ENCODE results near the gene FOXN3.

FOXN3 gene

GRCh38 chr14:89366864-89367778 lies 49.9 kb downstream of the FOXN3 start:
- no peak for DNase-seq (ENCODE audit: insufficient read length, low spot score)
- FAIRE-seq, result no peak

DNA sequence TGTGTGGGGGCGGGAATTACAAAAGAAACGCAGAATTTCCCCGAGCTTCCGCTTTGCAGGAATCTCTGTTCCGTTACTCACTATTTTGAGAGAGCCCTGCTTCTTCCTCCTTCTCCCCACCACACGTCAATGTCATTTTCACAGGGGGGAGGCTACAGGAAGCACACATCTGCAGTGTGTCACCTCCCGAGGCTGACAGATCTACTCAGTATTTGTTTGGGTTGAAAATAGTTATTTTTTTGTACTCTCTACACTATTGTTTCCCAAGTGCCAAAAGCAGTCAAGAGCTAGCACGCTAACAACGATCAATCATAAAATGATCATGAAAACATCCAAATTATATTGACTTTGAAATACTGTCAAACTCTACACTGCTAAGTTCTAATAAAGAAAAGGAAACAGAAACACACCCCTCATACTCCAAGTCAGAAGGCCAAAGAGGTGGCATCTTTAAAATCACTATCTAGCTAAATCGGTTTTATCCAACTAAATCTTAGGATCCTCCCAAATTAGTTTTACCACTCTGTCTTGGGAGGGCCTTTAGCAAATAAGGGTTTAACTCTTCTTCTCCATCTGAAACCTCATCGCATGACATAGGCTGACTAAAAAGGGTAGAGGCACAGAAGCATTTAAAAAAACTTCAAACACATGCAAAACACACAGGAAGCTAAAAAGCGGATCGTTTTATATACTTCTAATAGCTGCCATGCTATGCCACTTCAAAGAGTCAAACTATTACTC lies 51.8 kb downstream of the FOXN3 start:
- no peak for DNase-seq (ENCODE audit: insufficient read length, low spot score)

GRCh38 chr14:89364316-89364715 lies 52.7 kb downstream of the FOXN3 start:
- DNase-seq (ENCODE audit: insufficient read length, low spot score), result no peak
- no peak for FAIRE-seq

More for the DNA sequence above, 51.8 kb downstream of the FOXN3 start:
- no peak for FAIRE-seq

- no peak for FAIRE-seq
Observed at GRCh38 chr14:89360277-89360676, 56.8 kb downstream of the FOXN3 start.

DNA sequence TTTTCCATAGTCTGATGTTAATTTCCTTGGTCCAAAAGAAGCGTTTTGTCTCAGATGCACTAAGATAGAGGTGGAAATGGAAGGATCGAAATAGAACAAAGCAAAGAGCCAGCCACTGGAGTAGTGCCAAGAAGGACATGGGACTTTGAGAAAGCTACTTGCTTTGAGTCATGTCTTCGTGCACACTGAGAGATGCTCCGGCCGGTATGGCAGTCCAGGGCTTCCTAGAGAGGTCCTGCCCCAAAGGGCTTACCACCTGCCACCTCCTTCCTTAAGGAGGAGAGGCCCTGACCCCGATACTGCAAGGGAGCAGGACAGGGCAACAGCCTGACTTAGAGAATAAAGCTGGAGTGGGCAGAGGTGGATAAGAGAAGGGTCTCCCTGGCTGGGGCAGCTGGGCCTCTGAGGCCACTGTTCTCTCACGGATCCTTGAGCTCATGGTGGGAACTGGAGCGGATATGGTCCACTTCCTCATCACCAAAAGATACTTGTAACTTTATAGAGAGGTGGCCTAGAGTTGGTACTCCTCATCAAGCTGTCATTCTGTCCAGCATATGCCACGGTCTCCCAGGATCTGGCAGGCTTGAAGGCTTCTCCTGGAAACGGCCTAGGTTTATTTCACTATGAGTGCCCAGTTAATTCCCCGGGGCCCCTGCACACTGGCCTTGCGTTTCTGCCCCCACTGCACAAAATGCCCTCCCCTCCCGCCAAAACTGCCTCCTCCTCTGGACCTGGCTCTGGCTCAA lies 57.4 kb downstream of the FOXN3 start:
- no peak for DNase-seq (ENCODE audit: insufficient read length, low spot score)
- no peak for FAIRE-seq

More at GRCh38 chr14:89360277-89360676, 56.8 kb downstream of the FOXN3 start:
- DNase-seq (ENCODE audit: insufficient read length, low spot score), result no peak

- DNase-seq (ENCODE audit: insufficient read length, low spot score) (no peak), FAIRE-seq (no peak)
Observed at GRCh38 chr14:89357655-89358297, 59.3 kb downstream of the FOXN3 start.

GRCh38 chr14:89356927-89357326 lies 60.1 kb downstream of the FOXN3 start:
- FAIRE-seq (no peak), DNase-seq (ENCODE audit: insufficient read length, low spot score) (no peak)

DNA sequence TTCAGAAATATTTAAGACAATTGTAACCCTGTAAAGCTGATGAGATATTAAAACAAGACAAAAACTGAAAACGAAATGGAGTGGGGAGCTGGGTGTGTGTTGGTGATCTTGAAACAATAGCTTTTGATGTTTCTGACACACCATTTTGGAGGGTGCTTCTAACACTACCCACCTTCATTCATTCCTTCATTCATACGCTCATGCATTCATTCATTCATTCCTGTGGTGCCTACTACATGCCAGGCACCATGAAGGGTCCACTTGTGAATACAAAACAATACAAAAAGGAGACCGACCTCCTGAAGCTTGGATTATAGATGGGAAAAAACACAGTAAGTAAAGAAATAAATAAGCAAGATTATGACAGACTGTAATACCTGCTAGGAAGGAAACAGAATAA lies 60.5 kb downstream of the FOXN3 start:
- no peak for FAIRE-seq
- DNase-seq (ENCODE audit: insufficient read length, low spot score), result no peak

DNA sequence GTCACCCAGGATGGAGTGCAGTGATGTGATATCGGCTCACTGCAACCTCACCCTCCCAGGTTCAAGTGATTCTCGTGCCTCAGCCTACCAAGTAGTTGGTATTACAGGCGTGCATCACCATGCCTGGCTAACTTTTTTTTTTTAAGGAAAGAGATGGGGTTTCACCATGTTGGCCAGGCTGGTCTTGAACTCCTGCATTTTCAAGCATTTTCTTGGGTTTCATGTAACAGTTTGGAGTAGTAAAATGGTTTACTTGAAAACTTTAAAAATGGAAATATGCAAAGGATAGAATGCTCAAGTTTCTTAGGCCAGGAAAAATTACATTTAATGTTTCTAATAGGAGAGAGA lies 63.3 kb downstream of the FOXN3 start:
- FAIRE-seq (no peak), DNase-seq (ENCODE audit: insufficient read length, low spot score) (no peak)

DNA sequence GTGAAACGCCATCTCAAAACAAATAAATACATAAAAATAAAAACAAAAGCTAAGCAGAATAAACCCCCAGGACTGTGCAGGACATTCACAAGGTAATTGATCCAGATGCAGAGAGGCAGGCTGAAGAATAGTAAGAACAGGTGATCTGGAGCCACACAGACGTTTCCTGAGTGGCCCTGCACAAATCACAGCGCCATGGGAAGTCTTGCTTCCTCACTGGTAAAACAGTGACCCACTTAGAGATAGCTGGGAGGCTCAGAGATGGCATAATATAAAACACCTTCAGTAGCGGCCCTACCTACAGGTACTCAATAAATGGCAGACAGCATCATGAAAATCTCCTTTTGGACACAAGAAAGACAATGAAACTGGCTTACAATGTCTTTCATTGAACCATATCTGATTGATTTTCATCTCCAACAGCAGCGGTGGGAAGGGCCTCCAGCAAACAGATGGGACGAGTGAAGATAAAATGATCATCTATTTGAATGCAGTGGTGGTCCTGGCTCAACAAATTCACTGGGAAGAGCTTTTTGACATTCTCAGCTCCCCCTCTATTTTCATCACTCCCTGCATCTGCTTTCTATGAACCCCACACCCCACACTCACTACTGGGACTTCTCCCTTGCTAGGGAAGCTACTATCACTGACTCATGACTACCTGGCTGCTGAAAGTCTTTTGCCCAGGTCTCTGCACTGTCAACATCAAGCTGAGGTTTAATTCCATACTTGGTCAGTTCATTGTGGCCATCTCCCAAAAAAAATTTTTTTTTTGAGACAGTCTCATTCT lies 63.9 kb downstream of the FOXN3 start:
- DNase-seq (ENCODE audit: insufficient read length, low spot score) (no peak), FAIRE-seq (no peak)

- DNase-seq (ENCODE audit: insufficient read length, low spot score) (no peak), FAIRE-seq (no peak)
Observed at GRCh38 chr14:89351516-89352404, 65.3 kb downstream of the FOXN3 start.

DNA sequence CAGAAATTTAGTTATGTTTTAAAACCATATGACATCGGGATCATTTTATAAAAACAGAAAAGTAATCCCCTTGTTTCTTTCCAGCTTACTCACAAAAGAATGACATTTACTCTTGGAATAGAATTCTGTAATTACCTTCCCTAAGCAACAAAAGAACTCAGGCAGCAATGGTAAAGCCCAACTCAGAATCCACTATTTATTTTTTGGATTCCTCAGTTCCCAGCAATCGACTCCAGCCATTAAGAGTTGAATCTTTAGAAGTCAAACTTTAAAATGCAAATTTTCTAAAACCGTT lies 65.9 kb downstream of the FOXN3 start:
- no peak for DNase-seq (ENCODE audit: insufficient read length, low spot score)
- FAIRE-seq, result no peak

DNA sequence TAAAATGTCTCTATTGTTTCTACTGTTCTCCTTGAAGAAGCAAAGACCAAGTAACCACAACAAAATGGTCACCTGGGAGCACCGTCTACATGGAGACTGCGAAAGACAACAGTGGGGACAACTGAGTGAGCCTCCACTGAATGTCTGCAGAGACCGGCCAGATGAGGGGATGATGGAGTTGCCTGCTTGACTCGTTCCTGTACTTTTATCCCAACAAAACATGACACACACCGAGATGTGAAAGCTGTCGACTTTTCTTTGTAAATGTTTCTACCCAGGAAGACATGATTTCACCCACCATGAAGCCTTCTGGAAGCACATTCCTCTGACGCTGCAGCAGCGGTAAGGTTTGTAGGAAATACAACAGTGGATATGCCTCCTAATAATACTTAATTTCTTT lies 66.9 kb downstream of the FOXN3 start:
- DNase-seq (ENCODE audit: insufficient read length, low spot score), result no peak
- no peak for FAIRE-seq

DNA sequence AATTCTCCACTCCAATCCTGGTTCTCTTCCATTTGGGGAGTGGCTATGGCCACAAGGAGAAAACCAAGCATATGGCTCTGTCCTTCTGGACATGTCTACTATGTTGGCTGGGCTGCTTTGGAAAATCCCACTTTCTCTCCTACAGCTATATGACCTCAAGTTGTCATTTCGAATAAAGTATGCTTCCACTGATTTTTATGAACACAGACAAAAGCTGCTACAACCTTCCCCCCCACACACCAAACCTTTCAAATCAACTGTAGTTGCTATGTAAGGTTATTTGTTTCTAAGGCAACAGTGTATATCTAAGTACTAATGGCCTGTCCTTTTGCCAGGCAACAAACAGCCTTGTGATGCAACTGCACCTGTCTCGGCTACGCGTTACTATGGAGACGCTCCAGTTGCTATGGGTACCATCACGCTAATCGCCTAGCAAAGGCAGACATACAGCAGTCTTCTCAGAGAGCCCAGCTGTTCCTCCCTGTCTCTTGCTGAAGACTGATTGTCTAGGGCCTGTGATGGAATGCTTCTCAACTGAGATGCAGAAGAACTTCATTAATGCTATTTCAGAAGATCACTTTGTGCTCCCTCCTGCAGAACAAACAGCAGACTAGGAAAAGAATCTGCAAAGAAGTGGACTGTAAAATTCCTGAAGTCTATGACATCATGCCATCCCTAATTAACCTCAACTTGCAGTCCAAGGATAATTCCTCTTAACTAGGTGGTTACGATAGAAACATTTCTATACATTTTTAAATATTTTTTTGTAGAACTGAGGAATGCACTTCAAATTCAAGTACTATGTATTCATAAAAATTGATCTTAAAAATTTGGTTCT lies 67.6 kb downstream of the FOXN3 start:
- FAIRE-seq (no peak), DNase-seq (ENCODE audit: insufficient read length, low spot score) (no peak)

DNA sequence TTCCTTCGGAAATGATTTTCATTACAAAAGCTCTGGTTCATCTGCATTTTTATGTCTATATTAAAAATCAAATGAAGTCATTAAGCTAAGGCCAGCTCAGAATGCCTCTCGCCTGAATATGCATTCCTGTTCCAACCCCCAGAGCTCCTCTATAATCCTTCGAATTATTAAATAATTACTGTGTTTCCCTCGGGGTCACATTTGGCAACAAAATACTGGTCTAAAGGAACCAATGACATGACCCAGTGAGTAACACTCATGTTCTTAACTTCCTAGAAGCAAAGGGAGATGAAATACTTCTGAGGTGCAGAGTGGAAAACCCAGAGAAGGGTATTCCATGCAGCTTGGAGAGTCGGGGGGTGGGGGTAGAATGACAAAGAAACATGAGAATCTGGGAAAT lies 68.3 kb downstream of the FOXN3 start:
- no peak for FAIRE-seq
- DNase-seq (ENCODE audit: insufficient read length, low spot score), result no peak

DNA sequence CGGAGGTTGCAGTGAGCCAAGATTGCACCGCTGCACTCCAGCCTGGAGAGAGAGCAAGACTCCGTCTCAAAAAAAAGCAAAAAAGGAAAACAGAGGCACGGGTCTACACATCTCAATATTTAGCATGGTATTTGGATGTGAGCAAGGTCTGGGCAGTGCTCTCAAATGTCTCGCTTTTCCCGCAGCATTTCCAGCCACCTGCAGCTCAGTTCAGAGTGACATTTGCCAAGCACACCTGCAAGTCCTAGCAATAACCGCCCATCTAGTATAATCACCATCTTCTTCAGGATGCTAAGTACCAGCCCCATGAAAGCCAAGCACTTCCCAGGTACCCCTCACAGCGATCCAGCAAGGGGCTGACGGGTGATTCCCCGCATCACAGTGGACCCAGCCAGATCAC lies 69.1 kb downstream of the FOXN3 start:
- DNase-seq (ENCODE audit: insufficient read length, low spot score), result no peak
- no peak for FAIRE-seq

DNA sequence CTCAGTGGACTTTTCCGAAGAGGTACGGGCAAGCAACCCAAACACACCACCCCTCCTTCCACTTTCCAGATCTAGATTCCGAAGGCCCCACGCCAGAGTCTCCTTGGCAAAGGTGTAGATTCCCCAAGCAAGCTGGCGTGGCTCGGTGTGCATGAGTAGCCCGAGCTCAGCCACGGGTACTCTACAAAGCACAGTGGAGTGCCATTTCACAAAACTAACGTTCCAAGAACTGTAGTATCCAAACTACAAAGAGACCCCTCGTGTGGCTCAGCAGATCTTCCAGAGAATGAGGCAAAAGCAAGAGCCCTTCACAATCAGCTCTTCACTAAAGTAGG lies 72.1 kb downstream of the FOXN3 start:
- no peak for DNase-seq (ENCODE audit: insufficient read length, low spot score)
- no peak for FAIRE-seq

DNA sequence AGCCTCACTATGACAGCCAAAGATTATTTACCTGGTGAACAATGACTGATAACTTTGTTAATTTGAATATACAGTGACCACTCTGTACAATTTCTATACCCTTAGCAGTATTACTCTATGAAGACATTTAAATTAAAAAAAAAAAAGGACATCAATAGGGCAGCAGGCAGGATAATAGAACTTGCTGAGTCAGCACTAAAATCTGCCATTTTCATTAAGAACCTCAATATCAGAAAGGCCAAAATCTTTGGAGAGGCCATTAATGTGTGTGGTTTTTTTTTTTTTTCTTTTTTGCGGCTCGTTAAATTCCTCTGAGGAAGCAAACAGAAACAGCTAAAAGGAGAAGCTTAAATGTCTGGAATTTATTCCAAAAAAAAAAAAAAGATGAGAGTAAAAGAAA lies 73.7 kb downstream of the FOXN3 start:
- DNase-seq (ENCODE audit: insufficient read length, low spot score) (no peak), FAIRE-seq (no peak)

DNA sequence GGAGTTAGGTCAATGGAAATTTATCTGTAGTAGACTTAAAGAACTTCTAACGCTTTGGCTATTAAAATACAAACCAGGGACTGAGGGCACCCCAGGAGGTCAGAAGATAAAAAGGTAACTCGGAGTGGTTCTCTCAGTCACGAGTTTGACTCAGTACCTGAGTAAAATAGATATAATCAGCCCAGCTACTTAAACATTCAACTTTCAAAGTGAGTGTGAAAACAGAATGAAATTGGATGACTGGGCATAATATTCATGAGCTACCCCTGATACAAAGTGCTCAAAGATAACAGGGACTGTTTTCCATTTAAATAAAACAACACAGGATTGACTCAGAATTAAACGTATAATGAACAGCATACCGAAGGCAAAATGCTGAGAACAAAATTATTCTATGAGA lies 75.0 kb downstream of the FOXN3 start:
- FAIRE-seq (no peak), DNase-seq (ENCODE audit: insufficient read length, low spot score) (no peak)
